Measurements from ENCODE around the gene HDDC3. TPM values are rescaled to one million over a fixed set of nuclear protein-coding genes. Genes with fewer than 3 reads are reported as not detected.
A peak's percentile ranks its signal among the peaks of the same experiment; 100 is the strongest.

Gene HDDC3
- total RNA-seq, 5 donors from 2014 or later (not counting 1 experiment from before 2014, with no cell fraction given) = 14.4 to 28.6 (median 26.2) TPM

- 97% methylated on average over 26 of the region's 28 CpGs for WGBS (ENCODE audit: insufficient coverage)
- Mint-ChIP-seq H3K9me3 (no peaks in the 10 kb centered on the region), H3K4me3 (peak overlapping the region in 1 of 3 donors; percentile 17), H3K27ac (no peak overlapping the region), H3K27me3 (no peaks in the 10 kb centered on the region), H3K4me1 (peaks cover 24 to 27% (median 27%) of the 10 kb centered on the region in 3 donors), H3K36me3 (peaks cover 32% of the 10 kb centered on the region)
- DNase-seq = no peak
- peaks cover 3 to 19% of the 10 kb centered on the region in 2 experiments for H3K4me1 ChIP-seq (ENCODE audit: control insufficient read depth in 1 of 2, extremely low read depth in 1 of 2, insufficient read depth in 2 of 2, low read length in 2 of 2)
- no peak overlapping the region for H3K4me3 ChIP-seq (ENCODE audit: control insufficient read depth in 1 of 2, extremely low read depth in 1 of 2, low read length in 1 of 2)
- H3K27ac ChIP-seq (ENCODE audit: low read length) = no peak overlapping the region
- H3K36me3 ChIP-seq (ENCODE audit: control insufficient read depth in 2 of 2, extremely low read depth in 1 of 2, insufficient read depth in 1 of 2, low read length in 1 of 2) = peaks cover 28 to 52% of the 10 kb centered on the region in 2 donors
- POLR2A ChIA-PET = interaction anchor here in 1 of 2 donors (0.5 to 0.6 kb wide), 2 partner anchors 24 to 40 kb away, joined by 3 to 4 read pairs; no protein-coding TSS in a partner anchor
- no peak for ATAC-seq (replicated peaks in 1 of 4)
- no peaks in the 10 kb centered on the region for H3K27me3 ChIP-seq (replicated peaks in 1 of 2; ENCODE audit: control insufficient read depth in 2 of 2, extremely low read depth in 1 of 2, insufficient read depth in 2 of 2, low read length in 1 of 2)
- CTCF ChIA-PET = interaction anchor here in 1 of 2 donors (1.7 kb wide), 1 partner anchor 27 kb away, joined by 7 read pairs; the partner anchor contains the start of gene HDDC3
- H3K9me3 ChIP-seq = no peaks in the 10 kb centered on the region
These were observed 26.8 kb downstream of the HDDC3 start for GRCh38 chr15:90905306-90906180.

- Histone ChIP-seq H3K4me1 (ENCODE audit: control insufficient read depth in 1 of 2, extremely low read depth in 1 of 2, insufficient read depth in 2 of 2, low read length in 2 of 2) (peaks cover 3 to 19% of the 10 kb centered on the region in 2 experiments), H3K27me3 (replicated peaks in 1 of 2; ENCODE audit: control insufficient read depth in 2 of 2, extremely low read depth in 1 of 2, insufficient read depth in 2 of 2, low read length in 1 of 2) (no peaks in the 10 kb centered on the region), H3K36me3 (ENCODE audit: control insufficient read depth in 2 of 2, extremely low read depth in 1 of 2, insufficient read depth in 1 of 2, low read length in 1 of 2) (peaks cover 22 to 44% of the 10 kb centered on the region in 2 donors), H3K4me3 (ENCODE audit: control insufficient read depth in 1 of 2, extremely low read depth in 1 of 2, low read length in 1 of 2) (no peak overlapping the region), H3K9me3 (no peaks in the 10 kb centered on the region), H3K27ac (ENCODE audit: low read length) (no peak overlapping the region)
- WGBS (ENCODE audit: insufficient coverage) = 97% methylated on average over 6 of the region's 9 CpGs
- ATAC-seq (replicated peaks in 1 of 4) (no peak), DNase-seq (no peak)
- Mint-ChIP-seq H3K4me3 (peak overlapping the region in 1 of 3 donors; percentile 9), H3K27ac (no peak overlapping the region), H3K4me1 (peaks cover 24 to 27% (median 27%) of the 10 kb centered on the region in 3 donors), H3K9me3 (no peaks in the 10 kb centered on the region), H3K36me3 (peaks cover 29% of the 10 kb centered on the region), H3K27me3 (no peaks in the 10 kb centered on the region)
- POLR2A ChIA-PET = interaction anchor here in 1 of 2 donors (0.5 kb wide), 2 partner anchors 31 to 40 kb away, joined by 4 read pairs; no protein-coding TSS in a partner anchor
- CTCF ChIA-PET = interaction anchor here (0.5 to 4.7 kb wide), 3 partner anchors 11 to 28 kb away, joined by 3 to 78 read pairs (median 7); partner anchors contain the start of genes HDDC3 (in 2 of the 2) and UNC45A (in 1 of the 2)
These were observed 27.6 kb downstream of the HDDC3 start for GRCh38 chr15:90904746-90905145.

GRCh38 chr15:90903733-90904536 is 28.4 kb downstream of the HDDC3 start:
- POLR2A ChIA-PET = interaction anchor here (0.5 to 1.0 kb wide), 7 partner anchors 18 to 870 kb away, joined by 3 to 10 read pairs (median 4); partner anchors contain the start of gene RCCD1 (in 1 of the 2)
- Histone ChIP-seq H3K9me3 (no peaks in the 10 kb centered on the region), H3K4me1 (ENCODE audit: control insufficient read depth in 1 of 2, extremely low read depth in 1 of 2, insufficient read depth in 2 of 2, low read length in 2 of 2) (peaks cover 3 to 19% of the 10 kb centered on the region in 2 experiments), H3K4me3 (ENCODE audit: control insufficient read depth in 1 of 2, extremely low read depth in 1 of 2, low read length in 1 of 2) (peak overlapping the region; percentile 77 to 80), H3K27me3 (replicated peaks in 1 of 2; ENCODE audit: control insufficient read depth in 2 of 2, extremely low read depth in 1 of 2, insufficient read depth in 2 of 2, low read length in 1 of 2) (no peaks in the 10 kb centered on the region), H3K36me3 (ENCODE audit: control insufficient read depth in 2 of 2, extremely low read depth in 1 of 2, insufficient read depth in 1 of 2, low read length in 1 of 2) (peaks cover 18 to 36% of the 10 kb centered on the region in 2 donors), H3K27ac (ENCODE audit: low read length) (peak overlapping the region; percentile 84)
- DNase-seq = no peak
- WGBS (ENCODE audit: insufficient coverage) = 71% methylated on average over 5 of the region's 18 CpGs
- peak overlapping the region; percentile 76 to 85 for H3K27ac Mint-ChIP-seq
- H3K4me1 Mint-ChIP-seq = peaks cover 24 to 27% (median 27%) of the 10 kb centered on the region in 3 donors
- no peaks in the 10 kb centered on the region for H3K27me3 Mint-ChIP-seq
- peak overlapping the region; percentile 79 to 87 (median 79) for H3K4me3 Mint-ChIP-seq
- H3K36me3 Mint-ChIP-seq = peaks cover 29% of the 10 kb centered on the region
- no peaks in the 10 kb centered on the region for H3K9me3 Mint-ChIP-seq
- ATAC-seq (replicated peaks in 1 of 4) = no peak
- CTCF ChIA-PET = interaction anchor here (0.6 to 4.7 kb wide), 6 partner anchors 25 to 423 kb away, joined by 3 to 78 read pairs (median 5); partner anchors contain the start of genes HDDC3 (in 2 of the 2) and UNC45A (in 1 of the 2)

- DNase-seq = peak; percentile 28 to 80 (median 59)
- Histone ChIP-seq H3K27ac (ENCODE audit: low read length) (peak within 1 kb of the TSS; percentile 84), H3K9me3 (no peaks in the 10 kb centered on the region), H3K27me3 (replicated peaks in 1 of 2; ENCODE audit: control insufficient read depth in 2 of 2, extremely low read depth in 1 of 2, insufficient read depth in 2 of 2, low read length in 1 of 2) (no peaks in the 10 kb centered on the region), H3K4me3 (ENCODE audit: control insufficient read depth in 1 of 2, extremely low read depth in 1 of 2, low read length in 1 of 2) (peak within 1 kb of the TSS; percentile 80 to 86), H3K4me1 (ENCODE audit: control insufficient read depth in 1 of 2, extremely low read depth in 1 of 2, insufficient read depth in 2 of 2, low read length in 2 of 2) (peaks cover 3 to 19% of the 10 kb centered on the region in 2 experiments), H3K36me3 (ENCODE audit: control insufficient read depth in 2 of 2, extremely low read depth in 1 of 2, insufficient read depth in 1 of 2, low read length in 1 of 2) (peaks cover 18 to 32% of the 10 kb centered on the region in 2 donors)
- Mint-ChIP-seq H3K4me3 (peak within 1 kb of the TSS; percentile 82 to 88 (median 87)), H3K27ac (peak within 1 kb of the TSS; percentile 90), H3K4me1 (peaks cover 24 to 27% (median 27%) of the 10 kb centered on the region in 3 donors), H3K36me3 (peaks cover 29% of the 10 kb centered on the region), H3K9me3 (no peaks in the 10 kb centered on the region), H3K27me3 (no peaks in the 10 kb centered on the region)
- ChIA-PET POLR2A (interaction anchor here (0.5 to 1.0 kb wide), 9 partner anchors 17 to 869 kb away, joined by 3 to 8 read pairs (median 4); partner anchors contain the start of genes CIB1 (in 1 of the 2) and RCCD1 (in 1 of the 2)), CTCF (interaction anchor here (0.5 to 4.7 kb wide), 8 partner anchors 20 to 837 kb away, joined by 3 to 78 read pairs (median 4); partner anchors contain the start of genes HDDC3 (in 2 of the 2) and UNC45A (in 1 of the 2))
- ATAC-seq (replicated peaks in 1 of 4) = peak; percentile 64 to 70 (median 68)
- under 1% methylated on average over 77 of the region's 81 CpGs for WGBS (ENCODE audit: insufficient coverage)
These were observed 29.3 kb downstream of the HDDC3 start, which contains the start of gene MAN2A2 for GRCh38 chr15:90902840-90903732. TSS of gene MAN2A2 (plus strand) at chr15:90903302. CDS start at chr15:90904208, 906 bp downstream.

Measured in T-cell (primary cell).